HG03571 (cell line): ENCODE results near the gene RFX3.

Experiments
- ATAC-seq: cut with Tn5 transposase; IDR thresholded peaks from one replicate; pipeline ENCODE4 v1.9.1; 2021; ENCODE audit not compliant: unreplicated experiment

RFX3 gene

GRCh38 chr9:3288686-3289085, 237.1 kb downstream of the RFX3 start:
- ATAC-seq, result no peak

- ATAC-seq, result no peak
Measured at GRCh38 chr9:3285365-3286161, 240.2 kb downstream of the RFX3 start.

GRCh38 chr9:3282365-3282764, 243.4 kb downstream of the RFX3 start:
- no peak for ATAC-seq

- ATAC-seq, result peak; percentile 92
Measured at GRCh38 chr9:3281399-3281798, 244.4 kb downstream of the RFX3 start.

GRCh38 chr9:3277200-3277599, 248.6 kb downstream of the RFX3 start:
- ATAC-seq, result no peak

GRCh38 chr9:3271581-3271980, 254.2 kb downstream of the RFX3 start:
- no peak for ATAC-seq

- no peak for ATAC-seq
Measured at GRCh38 chr9:3271157-3271556, 254.6 kb downstream of the RFX3 start.

GRCh38 chr9:3268223-3268622, 257.6 kb downstream of the RFX3 start:
- ATAC-seq, result no peak

GRCh38 chr9:3263698-3264097, 262.1 kb downstream of the RFX3 start:
- ATAC-seq, result no peak

- ATAC-seq, result no peak
Measured at GRCh38 chr9:3262826-3263529, 262.8 kb downstream of the RFX3 start.

- no peak for ATAC-seq
Measured at GRCh38 chr9:3261484-3261883, 264.3 kb downstream of the RFX3 start.

GRCh38 chr9:3256571-3257330, 269.1 kb downstream of the RFX3 start:
- ATAC-seq, result no peak

GRCh38 chr9:3251309-3251708, 274.5 kb downstream of the RFX3 start:
- no peak for ATAC-seq

- no peak for ATAC-seq
Measured at GRCh38 chr9:3250741-3251140, 275.1 kb downstream of the RFX3 start.

- no peak for ATAC-seq
Measured at GRCh38 chr9:3247211-3247610, 278.6 kb downstream of the RFX3 start.

- ATAC-seq, result no peak
Measured at GRCh38 chr9:3246241-3246640, 279.6 kb downstream of the RFX3 start.

- peak; percentile 54 for ATAC-seq
Measured at GRCh38 chr9:3244963-3245653, 280.7 kb downstream of the RFX3 start.

- ATAC-seq, result no peak
Measured at GRCh38 chr9:3243683-3244082, 282.1 kb downstream of the RFX3 start.

- no peak for ATAC-seq
Measured at GRCh38 chr9:3241290-3241689, 284.5 kb downstream of the RFX3 start.

GRCh38 chr9:3240656-3241268, 285.0 kb downstream of the RFX3 start:
- ATAC-seq, result peak; percentile 84

GRCh38 chr9:3239240-3239639, 286.6 kb downstream of the RFX3 start:
- no peak for ATAC-seq
